ENCODE results near the gene PIM1.
"Not testable (repeated sequence)": the region's sequence is repeated elsewhere in the genome, so short reads cannot be mapped to it uniquely, and the experiment has no call there.

PIM1 gene

DNA sequence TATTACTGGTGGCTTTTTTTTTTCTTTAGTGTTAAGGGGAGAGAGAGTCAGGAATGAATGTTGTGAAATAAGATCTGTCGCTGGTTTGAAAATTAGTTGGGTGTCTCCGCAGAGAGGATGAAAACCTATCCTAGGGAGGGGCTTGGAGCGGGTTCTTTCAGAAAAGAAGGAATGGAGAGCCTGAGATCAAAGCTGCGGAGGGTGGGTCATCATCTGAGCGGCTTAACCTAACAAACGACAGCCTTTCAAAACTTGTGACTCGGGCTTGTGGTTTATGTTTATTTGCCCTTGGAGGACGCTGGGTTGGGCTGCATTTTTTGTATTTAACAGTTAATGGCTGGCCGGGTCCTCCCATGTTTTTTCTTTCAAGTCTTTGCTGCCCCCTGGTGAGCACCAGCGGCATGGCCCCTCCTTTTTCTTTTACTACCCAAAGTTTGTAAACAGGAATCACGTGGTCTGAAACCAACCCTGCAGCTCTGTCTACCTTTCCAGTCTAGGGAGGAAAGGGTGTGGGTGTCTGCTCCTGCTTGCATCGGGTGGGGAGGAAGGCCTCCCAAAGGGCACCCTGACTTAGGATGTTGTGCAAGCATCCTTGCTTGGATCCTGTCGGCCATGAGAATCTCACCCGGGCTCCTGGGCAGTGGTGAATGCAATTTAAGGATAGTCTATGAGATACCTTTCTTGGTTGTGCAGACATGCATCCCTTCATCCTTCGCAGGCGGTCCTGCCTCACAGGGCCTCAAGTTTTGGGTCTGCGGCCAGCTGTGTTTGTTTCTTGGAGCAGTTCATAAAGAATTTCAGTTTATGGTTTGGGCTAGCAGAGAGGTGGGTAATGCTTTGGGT is 2.2 kb downstream of the PIM1 start:
- DNase-seq: peak; percentile 87

DNA sequence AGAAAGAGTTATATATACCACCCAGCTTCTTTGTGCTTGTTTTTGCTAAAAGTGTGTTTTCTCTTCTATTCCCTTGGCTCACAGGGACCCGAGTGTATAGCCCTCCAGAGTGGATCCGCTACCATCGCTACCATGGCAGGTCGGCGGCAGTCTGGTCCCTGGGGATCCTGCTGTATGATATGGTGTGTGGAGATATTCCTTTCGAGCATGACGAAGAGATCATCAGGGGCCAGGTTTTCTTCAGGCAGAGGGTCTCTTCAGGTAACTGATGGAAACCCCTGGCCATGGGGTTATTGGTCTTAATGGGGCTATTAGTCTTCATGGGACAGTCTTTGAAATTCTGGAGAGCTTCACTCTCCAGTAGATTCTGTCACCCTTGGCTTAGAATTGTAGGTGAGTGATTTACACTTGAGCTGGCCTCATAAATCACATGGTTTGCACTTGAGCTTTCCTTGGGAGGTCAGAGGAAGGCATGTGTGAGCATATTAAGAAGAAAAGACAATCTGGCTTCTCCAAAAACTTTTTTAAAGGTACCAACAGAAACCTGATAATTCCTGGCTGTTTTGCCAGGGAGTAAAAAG is 3.0 kb downstream of the PIM1 start:
- no peak for DNase-seq

DNA sequence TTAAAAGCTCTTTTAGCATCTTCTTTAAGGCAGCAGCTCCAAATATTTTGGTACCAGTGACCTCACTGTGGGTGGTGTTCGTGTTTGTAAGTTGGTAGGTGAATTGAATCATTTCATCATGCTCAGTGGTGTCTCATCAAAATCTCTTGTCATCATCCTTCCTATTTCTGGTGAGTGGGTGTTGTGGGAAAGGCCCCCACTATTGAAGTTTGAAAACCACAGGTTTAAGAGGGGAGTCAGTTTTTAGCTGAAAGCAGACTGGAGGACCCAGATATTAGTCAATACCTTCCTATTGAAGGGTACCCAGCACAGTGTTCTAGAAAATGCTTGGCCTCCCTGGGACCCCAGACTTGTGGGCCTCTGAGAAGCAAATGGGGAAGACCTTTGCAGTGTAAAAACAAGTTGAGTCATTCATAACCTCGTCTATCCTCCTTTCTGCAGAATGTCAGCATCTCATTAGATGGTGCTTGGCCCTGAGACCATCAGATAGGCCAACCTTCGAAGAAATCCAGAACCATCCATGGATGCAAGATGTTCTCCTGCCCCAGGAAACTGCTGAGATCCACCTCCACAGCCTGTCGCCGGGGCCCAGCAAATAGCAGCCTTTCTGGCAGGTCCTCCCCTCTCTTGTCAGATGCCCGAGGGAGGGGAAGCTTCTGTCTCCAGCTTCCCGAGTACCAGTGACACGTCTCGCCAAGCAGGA is 3.7 kb downstream of the PIM1 start:
- DNase-seq: no peak

DNA sequence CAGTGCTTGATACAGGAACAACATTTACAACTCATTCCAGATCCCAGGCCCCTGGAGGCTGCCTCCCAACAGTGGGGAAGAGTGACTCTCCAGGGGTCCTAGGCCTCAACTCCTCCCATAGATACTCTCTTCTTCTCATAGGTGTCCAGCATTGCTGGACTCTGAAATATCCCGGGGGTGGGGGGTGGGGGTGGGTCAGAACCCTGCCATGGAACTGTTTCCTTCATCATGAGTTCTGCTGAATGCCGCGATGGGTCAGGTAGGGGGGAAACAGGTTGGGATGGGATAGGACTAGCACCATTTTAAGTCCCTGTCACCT is 4.2 kb downstream of the PIM1 start:
- no peak for DNase-seq

DNA sequence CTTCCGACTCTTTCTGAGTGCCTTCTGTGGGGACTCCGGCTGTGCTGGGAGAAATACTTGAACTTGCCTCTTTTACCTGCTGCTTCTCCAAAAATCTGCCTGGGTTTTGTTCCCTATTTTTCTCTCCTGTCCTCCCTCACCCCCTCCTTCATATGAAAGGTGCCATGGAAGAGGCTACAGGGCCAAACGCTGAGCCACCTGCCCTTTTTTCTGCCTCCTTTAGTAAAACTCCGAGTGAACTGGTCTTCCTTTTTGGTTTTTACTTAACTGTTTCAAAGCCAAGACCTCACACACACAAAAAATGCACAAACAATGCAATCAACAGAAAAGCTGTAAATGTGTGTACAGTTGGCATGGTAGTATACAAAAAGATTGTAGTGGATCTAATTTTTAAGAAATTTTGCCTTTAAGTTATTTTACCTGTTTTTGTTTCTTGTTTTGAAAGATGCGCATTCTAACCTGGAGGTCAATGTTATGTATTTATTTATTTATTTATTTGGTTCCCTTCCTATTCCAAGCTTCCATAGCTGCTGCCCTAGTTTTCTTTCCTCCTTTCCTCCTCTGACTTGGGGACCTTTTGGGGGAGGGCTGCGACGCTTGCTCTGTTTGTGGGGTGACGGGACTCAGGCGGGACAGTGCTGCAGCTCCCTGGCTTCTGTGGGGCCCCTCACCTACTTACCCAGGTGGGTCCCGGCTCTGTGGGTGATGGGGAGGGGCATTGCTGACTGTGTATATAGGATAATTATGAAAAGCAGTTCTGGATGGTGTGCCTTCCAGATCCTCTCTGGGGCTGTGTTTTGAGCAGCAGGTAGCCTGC is 4.8 kb downstream of the PIM1 start:
- DNase-seq: no peak

DNA sequence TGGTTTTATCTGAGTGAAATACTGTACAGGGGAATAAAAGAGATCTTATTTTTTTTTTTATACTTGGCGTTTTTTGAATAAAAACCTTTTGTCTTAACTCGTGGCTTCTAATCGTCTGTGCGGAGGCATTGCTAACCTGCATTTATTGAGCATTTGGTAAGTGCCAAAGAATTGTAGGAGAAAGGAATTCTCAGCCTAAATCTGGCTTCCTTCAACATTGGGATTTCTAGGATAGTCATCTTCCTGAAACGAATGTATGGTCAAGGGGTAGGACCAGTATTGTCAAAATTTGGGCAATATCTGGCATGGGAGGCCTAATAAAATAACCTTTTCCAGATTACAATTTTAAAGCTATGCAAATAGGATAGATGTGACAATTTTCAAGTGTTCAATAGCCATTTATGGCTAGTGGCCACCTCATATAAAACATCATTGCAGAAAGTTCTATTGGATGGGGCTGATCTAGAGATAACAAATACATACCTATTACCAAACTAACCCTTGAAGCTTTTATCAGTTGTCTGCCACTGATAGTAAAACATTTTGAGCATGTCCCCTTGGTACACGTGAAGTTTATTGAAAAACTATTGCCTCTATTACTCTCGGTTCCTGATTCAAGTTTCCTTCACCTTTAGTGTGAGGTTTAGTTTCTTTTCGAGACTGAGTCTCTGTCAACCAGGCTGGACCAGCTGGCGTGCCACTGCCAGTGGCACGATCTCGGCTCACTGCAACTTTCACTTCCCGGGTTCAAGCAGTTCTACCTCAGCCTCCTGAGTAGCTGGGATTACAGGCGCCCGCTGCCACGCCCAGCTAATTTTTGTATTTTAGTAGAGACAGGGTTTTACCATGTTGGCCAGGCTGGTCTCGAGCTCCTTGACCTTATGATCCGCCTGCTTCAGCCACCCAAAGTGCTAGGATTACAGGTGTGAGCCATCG is 5.6 kb downstream of the PIM1 start:
- DNase-seq: no peak

DNA sequence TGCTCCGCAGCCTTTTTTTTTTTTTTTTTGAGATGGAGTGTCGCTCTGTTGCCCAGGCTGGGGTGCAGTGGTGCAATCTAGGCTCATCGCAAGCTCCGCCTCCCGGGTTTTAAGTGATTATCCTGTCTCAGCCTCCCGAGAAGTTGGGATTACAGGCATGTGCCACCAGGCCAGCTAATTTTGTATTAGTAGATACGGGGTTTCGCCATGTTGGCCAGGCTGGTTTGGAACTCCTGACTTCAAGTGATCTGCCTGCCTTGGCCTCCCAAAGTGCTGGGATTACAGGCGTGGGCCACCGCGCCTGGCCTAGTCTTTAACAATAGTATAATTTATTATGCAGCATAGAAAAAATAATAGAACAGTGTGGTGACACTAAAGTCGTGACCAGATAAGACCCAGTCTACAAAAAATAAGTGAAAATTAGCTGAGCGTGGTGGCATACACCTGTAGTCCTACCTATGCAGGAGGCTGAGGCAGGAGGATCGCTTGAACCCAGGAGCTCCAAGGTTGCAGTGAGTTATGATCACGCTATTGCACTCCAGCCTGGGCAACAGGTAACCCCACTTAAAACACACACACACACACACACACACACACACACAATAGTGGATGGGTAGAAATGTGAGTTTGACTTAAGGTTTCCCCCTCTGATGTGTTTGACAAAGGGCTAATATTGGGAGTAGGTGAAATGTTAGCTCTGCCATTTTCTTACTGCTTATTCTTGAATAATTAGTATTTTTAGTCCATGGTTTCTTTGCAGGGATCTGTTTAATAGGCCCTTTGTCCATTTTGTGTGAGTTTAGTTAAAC is 6.5 kb downstream of the PIM1 start:
- DNase-seq: no peak

DNA sequence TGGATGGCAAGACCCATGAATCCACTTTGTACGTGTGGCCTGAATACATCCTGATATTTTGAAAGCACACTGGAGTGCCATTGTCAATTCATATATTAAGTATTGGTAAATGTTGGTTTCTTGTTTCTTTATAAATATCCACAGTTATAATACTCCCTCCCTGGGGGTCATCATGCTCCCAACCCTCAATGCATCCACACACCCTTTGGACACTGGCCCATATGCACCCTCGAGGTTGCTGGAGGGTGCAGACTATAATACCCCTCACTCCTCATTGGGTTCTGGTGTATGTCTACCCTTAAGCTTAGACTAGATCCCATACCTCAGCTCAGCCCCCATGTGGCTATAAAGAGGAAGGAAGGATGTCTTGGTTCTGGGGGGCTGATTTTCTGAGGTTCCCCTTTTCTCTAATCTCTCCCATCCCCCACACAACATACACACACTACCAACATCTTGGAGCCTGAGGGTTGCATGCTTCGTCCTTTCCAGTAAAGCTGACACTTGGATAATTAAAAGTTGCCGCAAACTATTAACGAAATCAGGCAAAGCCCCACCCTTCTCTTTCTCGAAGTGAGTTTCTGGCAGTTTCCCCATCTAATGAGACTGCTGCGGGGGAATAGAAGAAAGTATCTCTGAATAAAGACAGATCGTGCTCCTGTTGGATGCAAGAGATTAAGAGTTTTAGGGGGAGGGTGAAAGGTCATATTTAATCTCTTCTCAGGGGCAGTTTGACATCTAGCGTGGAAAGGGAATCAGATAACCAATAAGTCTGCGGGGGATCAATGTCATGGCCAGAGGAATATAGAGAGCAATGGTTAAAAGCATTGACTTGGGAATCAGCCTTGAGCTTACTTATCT is 7.4 kb downstream of the PIM1 start:
- no peak for DNase-seq

DNA sequence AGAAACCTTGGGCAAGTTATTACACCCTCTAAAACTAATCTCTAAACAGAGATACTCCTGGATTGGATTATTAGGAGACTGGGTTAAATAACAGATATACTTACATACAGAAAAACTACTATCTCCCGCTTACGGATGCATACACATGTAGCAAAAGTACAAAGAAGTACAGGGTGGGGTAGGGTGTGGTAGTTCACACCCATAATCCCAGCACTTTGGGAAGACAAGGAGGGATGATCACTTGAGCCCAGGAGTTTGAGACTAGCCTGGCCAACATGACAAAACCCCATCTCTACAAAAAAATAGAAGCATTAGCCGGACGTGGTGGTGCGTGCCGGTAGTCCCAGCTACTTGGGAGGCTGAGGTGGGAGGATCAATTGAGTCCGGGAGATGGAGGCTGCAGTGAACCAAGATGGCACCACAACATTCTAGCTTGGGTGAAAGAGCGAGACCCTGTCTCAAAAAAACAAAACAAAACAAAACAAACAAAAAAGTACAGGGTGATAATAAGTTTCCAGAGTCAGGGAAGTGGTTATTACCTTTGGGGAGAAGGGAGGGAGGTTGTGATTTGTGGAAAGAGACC is 8.1 kb downstream of the PIM1 start:
- no peak for DNase-seq

DNA sequence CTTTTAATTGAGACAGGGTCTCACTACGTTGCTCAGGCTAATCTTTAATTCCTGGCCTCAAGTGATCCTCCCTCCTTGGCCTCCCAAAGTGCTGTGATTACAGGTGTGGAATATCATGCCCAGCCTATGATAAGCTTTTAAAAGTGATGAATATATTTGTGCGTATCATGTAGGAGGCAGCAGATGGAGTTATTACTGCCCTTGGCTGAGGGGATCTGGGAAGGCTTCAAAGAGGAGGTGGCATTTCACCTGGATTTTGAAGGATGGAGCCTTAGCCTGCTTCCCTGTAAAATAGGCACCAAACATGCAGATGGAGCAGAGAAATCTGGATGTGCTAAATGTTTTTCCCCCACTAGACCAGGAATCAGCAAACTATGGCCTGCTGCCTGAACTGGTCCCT is 10.1 kb downstream of the PIM1 start:
- no peak for DNase-seq

DNA sequence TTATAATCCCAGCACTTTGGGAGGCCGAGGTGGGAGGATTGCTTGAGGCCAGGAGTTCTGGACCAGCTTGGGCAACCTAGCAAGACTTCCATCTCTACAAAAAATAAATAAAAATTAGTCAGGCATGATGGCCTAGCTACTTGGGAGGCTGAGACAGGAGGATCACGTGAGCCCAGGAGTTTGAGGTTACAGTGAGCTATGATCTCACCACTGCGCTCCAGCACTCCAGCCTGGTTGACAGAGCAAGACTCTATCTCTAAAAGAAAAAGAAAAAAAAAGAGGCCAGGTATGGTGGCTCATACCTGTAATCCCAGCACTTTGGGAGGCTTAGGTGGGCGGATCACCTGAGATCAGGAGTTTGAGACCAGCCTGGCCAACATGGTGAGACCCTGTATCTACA is 10.7 kb downstream of the PIM1 start:
- DNase-seq: not testable (repeated sequence)

DNA sequence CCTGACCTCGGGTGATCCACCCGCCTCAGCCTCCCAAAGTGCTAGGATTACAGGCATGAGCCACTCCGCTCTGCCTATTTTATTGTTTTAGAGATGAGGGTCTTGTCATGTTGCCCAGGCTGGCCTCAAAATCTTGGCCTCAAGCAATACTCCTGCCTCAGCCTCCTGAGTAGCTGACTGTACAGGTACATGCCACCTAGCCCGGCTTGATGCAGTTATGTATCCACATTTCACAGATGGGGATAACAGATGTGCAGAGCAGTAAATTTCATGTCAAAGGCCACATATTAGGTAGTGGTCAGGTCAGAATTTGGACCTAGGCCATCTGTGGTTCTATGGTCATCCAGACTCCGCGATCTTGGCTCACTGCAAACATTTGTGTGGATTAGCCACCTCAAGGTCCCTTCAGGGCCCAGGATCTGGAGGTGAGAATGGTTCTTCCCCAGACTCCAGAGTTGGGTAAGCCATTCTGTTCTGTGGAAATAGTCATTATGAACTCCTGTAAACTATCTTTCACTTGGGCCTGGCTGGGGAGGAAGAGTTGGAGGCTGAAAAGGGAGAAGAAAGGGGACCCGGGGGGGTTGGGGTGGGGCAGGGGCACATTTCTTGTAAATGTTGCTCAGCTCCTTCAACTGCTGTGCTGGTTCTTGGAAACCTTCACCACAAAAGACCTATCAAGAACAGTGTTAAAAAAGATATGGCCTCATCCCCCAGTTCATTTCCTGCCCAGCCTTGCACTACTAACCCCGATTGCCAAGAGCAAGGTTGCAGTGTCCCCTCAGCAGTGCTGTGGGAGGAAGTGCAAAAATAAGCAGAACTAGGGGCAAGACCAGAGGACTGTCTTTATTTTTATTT is 13.0 kb downstream of the PIM1 start:
- DNase-seq: no peak

DNA sequence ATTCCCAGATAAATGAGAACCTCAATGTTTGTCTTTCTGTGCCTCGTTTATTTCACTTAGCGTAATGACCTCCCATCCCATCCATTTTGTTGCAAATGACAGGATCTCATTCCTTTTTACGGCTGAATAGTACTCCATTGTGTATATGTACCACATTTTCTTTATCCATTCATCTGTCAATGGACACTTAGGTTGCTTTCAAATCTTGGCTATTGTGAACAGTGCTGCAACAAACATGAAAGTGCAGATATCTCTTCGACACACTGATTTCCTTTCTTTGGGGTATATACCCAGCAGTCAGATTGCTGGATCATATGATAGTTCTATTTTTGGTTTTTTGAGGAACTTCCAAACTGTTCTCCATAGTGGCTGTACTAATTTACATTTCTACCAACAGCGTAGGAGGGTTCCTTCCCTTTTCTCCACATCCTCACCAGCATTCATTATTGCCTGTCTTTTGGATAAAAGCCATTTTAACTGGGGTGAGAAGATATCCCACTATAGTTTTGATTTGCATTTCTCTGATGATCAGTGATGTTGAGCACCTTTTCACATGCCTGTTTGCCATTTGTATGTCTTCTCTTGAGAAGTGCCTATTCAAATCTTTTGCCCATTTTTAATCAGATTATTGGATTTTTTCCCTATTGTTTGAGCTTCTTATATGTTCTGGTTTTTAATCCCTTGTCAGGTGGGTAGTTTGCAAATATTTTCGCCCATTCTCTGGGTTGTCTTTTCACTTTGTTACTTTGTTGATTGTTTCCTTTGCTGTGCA is 16.2 kb downstream of the PIM1 start:
- not testable (repeated sequence) for DNase-seq

DNA sequence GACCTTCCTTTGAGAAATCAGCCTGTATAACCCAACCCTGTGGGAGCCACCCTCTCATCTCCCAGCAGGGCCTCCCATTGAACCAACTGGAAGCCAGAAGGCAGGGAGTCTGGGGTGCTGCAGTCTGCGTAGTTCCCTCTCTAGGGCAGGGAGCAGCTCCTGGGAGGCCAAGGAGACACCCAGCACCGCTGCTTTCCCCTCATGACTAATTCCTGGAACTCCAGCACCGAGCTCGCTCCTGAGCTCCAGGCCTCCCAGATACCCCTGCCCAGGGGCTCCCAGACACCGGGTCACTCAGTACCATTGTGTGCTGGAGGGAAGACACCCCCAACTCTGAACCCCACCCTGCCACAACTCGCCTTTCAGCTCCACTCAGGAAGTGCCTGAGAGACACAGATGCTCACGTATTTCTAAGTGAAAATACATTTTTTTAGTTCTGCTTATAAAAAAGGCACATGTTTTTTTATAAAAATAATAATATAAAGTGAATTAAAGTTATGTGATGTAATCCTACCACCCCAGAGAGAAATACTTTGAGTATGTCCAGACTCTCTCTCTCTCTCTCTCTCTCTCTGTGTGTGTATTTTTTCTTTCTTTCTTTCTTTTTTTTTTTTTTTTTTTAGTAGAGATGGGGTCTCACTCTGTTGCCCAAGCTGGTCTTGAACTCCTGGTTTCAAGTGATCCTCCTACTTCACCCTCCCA is 17.5 kb downstream of the PIM1 start:
- no peak for DNase-seq

DNA sequence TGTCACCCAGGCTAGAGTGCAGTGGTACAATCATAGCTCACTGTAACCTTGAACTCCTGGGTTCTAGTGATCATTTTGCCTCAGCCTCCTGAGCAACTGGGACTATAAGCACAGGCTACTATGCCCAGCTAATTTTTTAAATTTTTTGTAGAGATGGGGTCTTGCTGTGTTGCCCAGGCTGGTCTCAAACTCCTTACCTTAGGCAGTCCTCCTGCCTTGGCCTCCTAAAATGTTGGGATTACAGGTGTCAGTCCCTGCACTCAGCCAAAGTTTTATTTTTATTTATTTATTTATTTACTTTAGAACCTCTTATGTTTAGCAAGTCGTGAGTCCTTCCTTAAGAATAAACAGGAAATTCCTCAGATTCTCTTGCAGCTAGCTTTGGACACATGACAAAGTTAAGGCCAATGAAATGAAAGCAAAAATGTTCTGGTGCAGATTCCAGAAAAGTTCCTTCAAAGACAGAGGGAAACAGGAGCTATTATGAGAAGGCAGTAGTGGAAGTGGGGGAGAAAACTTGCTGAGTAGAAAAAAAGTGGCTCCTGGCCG is 19.1 kb downstream of the PIM1 start:
- DNase-seq: no peak

DNA sequence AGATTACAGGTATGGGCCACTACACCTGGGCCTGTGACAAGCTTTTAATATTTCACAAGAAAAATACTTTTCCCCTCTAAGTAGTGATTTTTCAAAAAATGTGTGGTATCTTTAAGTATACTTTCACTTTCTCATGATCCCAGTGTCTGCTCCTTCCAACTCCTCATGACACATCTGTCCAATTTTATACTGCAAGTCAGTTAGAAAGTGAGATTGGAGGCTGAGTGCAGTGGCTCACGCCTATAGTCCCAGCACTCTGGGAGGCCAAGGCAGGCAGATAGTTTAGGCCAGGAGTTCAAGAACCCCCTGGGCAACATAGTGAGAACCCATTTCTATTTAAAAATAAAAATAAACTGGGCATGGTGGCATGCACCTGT is 20.2 kb downstream of the PIM1 start:
- no peak for DNase-seq

DNA sequence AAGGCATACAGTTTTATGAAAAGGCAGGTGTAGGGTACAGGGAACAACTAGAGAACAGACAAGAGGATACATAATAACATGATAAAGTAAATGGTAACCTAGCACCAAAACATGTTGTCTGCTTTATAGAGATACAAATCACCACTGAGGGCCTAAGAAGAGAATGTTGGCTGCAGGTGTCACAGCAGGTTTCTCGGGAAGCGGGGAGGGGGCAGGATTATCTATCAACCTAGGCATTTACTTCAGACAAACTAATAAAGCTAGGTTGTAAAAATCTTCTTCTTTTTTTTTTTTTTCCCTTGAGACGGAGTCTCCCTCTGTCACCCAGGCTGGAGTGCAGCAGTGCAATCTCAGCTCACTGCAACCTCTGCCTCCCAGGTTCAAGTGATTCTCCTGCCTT is 22.7 kb downstream of the PIM1 start:
- DNase-seq: no peak

Data from amniotic stem cell (primary cell).